HepG2 (cell line): ENCODE results near the gene SHISA7. TPM values are rescaled to one million over a fixed set of nuclear protein-coding genes. Genes with fewer than 3 reads are reported as not detected.
A peak's percentile ranks its signal among the peaks of the same experiment; 100 is the strongest.

Experiments used
- ATM ChIP-seq: fragments of 450-650 bp; IDR thresholded peaks from 2 replicates; pipeline ENCODE4 v1.7.1; 2017; ENCODE audit warnings: mild to moderate bottlenecking, borderline replicate concordance
- ELF3 ChIP-seq: IDR thresholded peaks from 2 replicates; pipeline ENCODE4 v1.6.1; 2016; ENCODE audit warnings: missing genetic modification reagents, missing compliant biosample characterization
- HES4 ChIP-seq: sonication (generic); formaldehyde crosslinking; IDR thresholded peaks from 2 replicates; pipeline ENCODE4 v1.9.0; 2021; ENCODE audit warnings: mild to moderate bottlenecking, missing genetic modification reagents, borderline replicate concordance
- HOXD1 ChIP-seq: sonication (generic); formaldehyde crosslinking; IDR thresholded peaks from 2 replicates; pipeline ENCODE4 v1.5.0; 2020; ENCODE audit warnings: missing genetic modification reagents
- PRDM10 ChIP-seq: sonication (generic); formaldehyde crosslinking; IDR thresholded peaks from 2 replicates; pipeline ENCODE4 v1.4.0; 2020; ENCODE audit warnings: low read depth, missing genetic modification reagents
- TCF7L2 ChIP-seq: IDR thresholded peaks from 2 replicates; pipeline ENCODE4 v1.6.1; 2011; ENCODE audit warnings: mild to moderate bottlenecking, low read depth, low read length, moderate library complexity
- ZBTB38 ChIP-seq: sonication (generic); formaldehyde crosslinking; IDR thresholded peaks from 2 replicates; pipeline ENCODE4 v1.5.1; 2020; ENCODE audit warnings: mild to moderate bottlenecking, missing genetic modification reagents
- ZBTB40 ChIP-seq, 2 experiments: fragments of 450-650 bp in 1 of 2; sonication (generic) in 1 of 2; formaldehyde crosslinking in 1 of 2; IDR thresholded peaks; 2 replicates each; pipeline versions ENCODE4 v1.6.1 to v1.8.0; 2016 to 2022; ENCODE audit warnings: antibody characterized with exemption in 1 of 2, mild to moderate bottlenecking in 1 of 2, missing genetic modification reagents in 1 of 2
- ZNF121 ChIP-seq: sonication (generic); formaldehyde crosslinking; IDR thresholded peaks from 2 replicates; pipeline ENCODE4 v1.5.0; 2020; ENCODE audit warnings: mild to moderate bottlenecking, missing genetic modification reagents
- ZNF530 ChIP-seq: sonication (generic); formaldehyde crosslinking; IDR thresholded peaks from 2 replicates; pipeline ENCODE4 v1.5.0; 2020; ENCODE audit warnings: low read depth, mild to moderate bottlenecking, missing genetic modification reagents
- ZNF552 ChIP-seq: sonication (generic); formaldehyde crosslinking; IDR thresholded peaks from 2 replicates; pipeline ENCODE4 v1.9.0; 2022; ENCODE audit warnings: missing genetic modification reagents, mild to moderate bottlenecking, borderline replicate concordance
- ZNF775 ChIP-seq: sonication (generic); formaldehyde crosslinking; IDR thresholded peaks from 2 replicates; pipeline ENCODE4 v1.4.0; 2020; ENCODE audit warnings: missing genetic modification reagents, mild to moderate bottlenecking, moderate library complexity, borderline replicate concordance
- ZSCAN21 ChIP-seq: sonication (generic); formaldehyde crosslinking; IDR thresholded peaks from 2 replicates; pipeline ENCODE4 v1.8.0; 2022; ENCODE audit warnings: mild to moderate bottlenecking, missing genetic modification reagents, moderate library complexity, borderline replicate concordance
- polyA plus RNA-seq, 8 experiments: library from polyadenylated mRNA; depleted of rRNA in 3 of 8; stranded (reverse) in 7 of 8; unstranded in 1 of 8; fragments of >200 nt; fragmentation: Illumina TruSeq in 4 of 8; extraction: Trizol in 4 of 8; gene quantifications; 2 replicates each; pipeline versions ENCODE4 v1.2.1 to v1.2.3, GENCODE V29; 2011 to 2016; ENCODE audit warnings: low read depth in 4 of 8, missing spikeins in 1 of 8, mixed read lengths in 1 of 8; ENCODE audit not compliant: insufficient read depth in 1 of 8
- total RNA-seq, 5 experiments: library from RNA; depleted of rRNA; stranded (reverse); fragments of >200 nt; fragmentation: Illumina TruSeq; extraction: Trizol; gene quantifications; 2 replicates each; pipeline ENCODE4 v1.2.3, GENCODE V29; 2016; ENCODE audit warnings: low read depth in 1 of 5
- TF ChIP-seq, protein P1 (sequence below), 2 experiments: fragments of 450-650 bp in 1 of 2; sonication (generic) in 1 of 2; formaldehyde crosslinking; IDR thresholded peaks; 2 replicates each; pipeline versions ENCODE4 v1.5.0 to v1.8.0; 2020 to 2022; ENCODE audit warnings: mild to moderate bottlenecking in 1 of 2, missing genetic modification reagents in 1 of 2

The SHISA7 gene
- total and polyA plus RNA-seq, 2 of the 13 experiments (the other 11 are each of a cell fraction or from before 2014, with no cell fraction given), result not detected

GRCh38 chr19:55385724-55386492, 57.2 kb downstream of the SHISA7 start, which contains the start of gene RPL28 (continued):
- TF ChIP-seq ZBTB40 (IDR thresholded peaks at IDR 0.05) (peak; percentile 43; the same call in 1 of the 2 replicates), ZBTB40 (CRISPR knock-in tag; IDR thresholded peaks at IDR 0.05) (peak; percentile 63), HES4 (CRISPR knock-in tag) (peak; percentile 93), ZSCAN21 (CRISPR knock-in tag) (peak; percentile 87; the same call in 1 of the 2 replicates), ZNF775 (CRISPR knock-in tag) (no peak), ZNF530 (CRISPR knock-in tag) (no peak), HOXD1 (CRISPR knock-in tag) (peak; percentile 16; the same call in 1 of the 2 replicates), ZBTB38 (CRISPR knock-in tag) (peak; percentile 65; the same call in 1 of the 2 replicates), ZNF121 (no peak), ELF3 (peak; percentile 93), TCF7L2 (no peak), PRDM10 (no peak), ATM (no peak), ZNF552 (CRISPR knock-in tag) (no peak)
- TF ChIP-seq, protein P1, sequence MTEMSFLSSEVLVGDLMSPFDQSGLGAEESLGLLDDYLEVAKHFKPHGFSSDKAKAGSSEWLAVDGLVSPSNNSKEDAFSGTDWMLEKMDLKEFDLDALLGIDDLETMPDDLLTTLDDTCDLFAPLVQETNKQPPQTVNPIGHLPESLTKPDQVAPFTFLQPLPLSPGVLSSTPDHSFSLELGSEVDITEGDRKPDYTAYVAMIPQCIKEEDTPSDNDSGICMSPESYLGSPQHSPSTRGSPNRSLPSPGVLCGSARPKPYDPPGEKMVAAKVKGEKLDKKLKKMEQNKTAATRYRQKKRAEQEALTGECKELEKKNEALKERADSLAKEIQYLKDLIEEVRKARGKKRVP (CRISPR knock-in tag; IDR thresholded peaks at IDR 0.05), result no peak
